Measurements from ENCODE around the gene FAF1. TPM values are rescaled to one million over a fixed set of nuclear protein-coding genes. Genes with fewer than 3 reads are reported as not detected.

FAF1 gene
- total and polyA plus RNA-seq, 9 of the 15 experiments (the other 6 are each of a cell fraction or from before 2014, with no cell fraction given), result 48.7 to 225 (median 118) TPM

DNA sequence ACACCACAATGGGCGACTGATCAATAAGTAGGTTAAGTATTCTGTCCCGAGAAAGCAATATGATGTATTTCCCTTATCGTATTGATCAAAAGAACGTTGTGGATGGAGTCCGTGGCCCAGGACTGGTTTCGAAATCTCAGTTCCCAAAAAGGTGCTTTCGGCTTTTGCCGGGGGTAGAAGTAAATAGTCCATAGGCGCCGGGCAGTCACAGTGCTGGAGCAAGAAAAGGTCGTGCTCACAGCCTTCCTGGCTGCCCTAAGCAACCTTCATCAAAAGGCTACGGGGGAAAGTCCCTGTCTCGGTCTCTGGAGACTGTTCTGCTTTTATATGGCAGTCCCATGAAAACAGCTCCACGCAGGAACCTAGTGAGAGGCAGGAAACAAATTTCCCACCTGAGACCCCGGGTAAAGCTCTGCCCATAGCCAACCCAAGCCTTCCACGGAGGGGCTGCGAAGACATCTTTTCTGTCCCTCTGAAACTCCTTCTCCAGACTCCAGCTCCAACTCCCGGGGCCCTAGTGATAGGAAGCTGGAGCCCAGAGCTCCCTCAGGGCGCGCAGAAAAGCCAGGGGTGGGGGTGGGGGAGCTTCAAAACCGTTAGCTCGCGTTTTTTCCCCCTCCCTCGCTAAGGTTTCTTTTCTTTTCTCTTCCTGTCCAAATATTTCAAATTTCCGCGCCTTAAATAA lies 17.0 kb upstream of the FAF1 start:
- POLR2A ChIA-PET, result interaction anchor here (0.5 to 4.7 kb wide), 19 partner anchors 8 to 604 kb away, joined by 3 to 65 read pairs (median 3); partner anchors contain the start of genes CDKN2C, EPS15 and FAF1
- under 1% methylated on average over 22 of the region's 26 CpGs for WGBS (ENCODE audit: insufficient coverage, low coverage, missing lambda C conversion rate)
- Histone ChIP-seq H3K27ac (ENCODE audit: extremely low read depth, low read depth, low read length) (peak overlapping the region; percentile 96), H4K20me1 (replicated peaks; ENCODE audit: control insufficient read depth, insufficient read depth, low read length) (no peaks in the 10 kb centered on the region), H3K27me3 (ENCODE audit: control insufficient read depth in 2 of 2, insufficient read depth in 2 of 2, low read length in 2 of 2) (no peaks in the 10 kb centered on the region), H3K9me3 (replicated peaks; ENCODE audit: control insufficient read depth, insufficient read depth, low read depth, low read length) (no peaks in the 10 kb centered on the region), H3K4me3 (peak overlapping the region; percentile 67), H3K79me2 (ENCODE audit: control insufficient read depth, insufficient read depth, low read length) (peaks cover 94% of the 10 kb centered on the region), H3K9me1 (ENCODE audit: control insufficient read depth, insufficient read depth, low read length) (no peaks in the 10 kb centered on the region), H3K4me2 (ENCODE audit: insufficient read depth, low read length) (peak overlapping the region; percentile 89), H3K4me1 (replicated peaks in 1 of 2; ENCODE audit: control insufficient read depth in 2 of 2, insufficient read depth in 2 of 2, low read length in 2 of 2) (peaks cover 17 to 21% of the 10 kb centered on the region in 2 experiments), H3K36me3 (ENCODE audit: control insufficient read depth, insufficient read depth, low read length) (peaks cover 17% of the 10 kb centered on the region; the same call in 1 of the 3 replicates), H3K9ac (ENCODE audit: insufficient read depth in 1 of 2, low read depth in 2 of 2, low read length in 2 of 2) (peak overlapping the region; percentile 91 to 95), H2AFZ (ENCODE audit: low read depth, low read length) (peak overlapping the region; percentile 87)
- ATAC-seq (peak; percentile 45), DNase-seq (ENCODE audit: extremely low read depth in 1 of 4, low spot score in 3 of 4) (peak; percentile 49 to 82 (median 66)), FAIRE-seq (no peak)
- in situ Hi-C loops (cut with MboI), result no loop called here
- BruUV-seq (replicated peaks), result TSS peak; percentile 77
- intact Hi-C loops (cut with micrococcal nuclease), result loop anchor here (5.0 to 10.0 kb wide), 2 partner anchors 65 to 758 kb away; no protein-coding TSS in a partner anchor
- CTCF ChIA-PET (ENCODE audit: low intra/inter-chr PET ratio), result no interaction called here
- TF ChIP-seq TAF1 (IDR thresholded peaks at IDR 0.05; ENCODE audit: control insufficient read depth, extremely low read depth, insufficient read depth, low read length, severe bottlenecking) (peak; percentile 51), ARID4B (CRISPR knock-in tag; IDR thresholded peaks at IDR 0.05) (0 out of 2 replicates have a peak, but pooled peaks have one; percentile 5), EP300 (IDR thresholded peaks at IDR 0.05; ENCODE audit: low read length) (peak; percentile 12; the same call in 1 of the 2 replicates), ZKSCAN8 (CRISPR knock-in tag; IDR thresholded peaks at IDR 0.05) (no peak), ETV1 (tag; conservative IDR thresholded peaks at IDR 0.05; ENCODE audit: low read depth) (peak; percentile 56; the same call in 1 of the 2 replicates), PHF21A (IDR thresholded peaks at IDR 0.05; ENCODE audit: borderline replicate concordance, low read depth) (no peak), ZNF232 (CRISPR knock-in tag; IDR thresholded peaks at IDR 0.05) (0 out of 2 replicates have a peak, but pooled peaks have one; percentile 28), PHTF2 (CRISPR knock-in tag; IDR thresholded peaks at IDR 0.05) (no peak), SMAD1 (IDR thresholded peaks at IDR 0.05; ENCODE audit: low read depth, low read length, partially characterized antibody) (peak; percentile 13), FOXM1 (IDR thresholded peaks at IDR 0.05; ENCODE audit: low read depth) (peak; percentile 76; the same call in 1 of the 2 replicates), FOXM1 (CRISPR knock-in tag; IDR thresholded peaks at IDR 0.05; ENCODE audit: low read depth) (no peak)
- TF ChIP-seq, protein P1, sequence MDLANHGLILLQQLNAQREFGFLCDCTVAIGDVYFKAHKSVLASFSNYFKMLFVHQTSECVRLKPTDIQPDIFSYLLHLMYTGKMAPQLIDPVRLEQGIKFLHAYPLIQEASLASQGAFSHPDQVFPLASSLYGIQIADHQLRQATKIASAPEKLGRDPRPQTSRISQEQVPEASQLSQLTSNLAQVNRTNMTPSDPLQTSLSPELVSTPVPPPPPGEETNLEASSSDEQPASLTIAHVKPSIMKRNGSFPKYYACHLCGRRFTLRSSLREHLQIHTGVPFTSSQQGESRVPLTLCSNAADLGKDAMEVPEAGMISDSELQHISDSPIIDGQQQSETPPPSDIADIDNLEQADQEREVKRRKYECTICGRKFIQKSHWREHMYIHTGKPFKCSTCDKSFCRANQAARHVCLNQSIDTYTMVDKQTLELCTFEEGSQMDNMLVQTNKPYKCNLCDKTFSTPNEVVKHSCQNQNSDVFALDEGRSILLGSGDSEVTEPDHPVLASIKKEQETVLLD (IDR thresholded peaks at IDR 0.05), result no peak

Measured in K562 (cell line).